CD4-positive, CD25-positive, alpha-beta regulatory T cell (primary cell): ENCODE results near the gene MTHFSD. TPM values are rescaled to one million over a fixed set of nuclear protein-coding genes. Genes with fewer than 3 reads are reported as not detected.

ENCODE experiments used
- ATAC-seq, 2 donors: fragments of 150-1000 bp; cut with Tn5 transposase; one replicate each; pipeline ENCODE4 v1.10.0; 2021; ENCODE audit warnings: low read depth in 2 of 2, moderate number of reproducible peaks in 2 of 2, moderate library complexity in 1 of 2
- DNase-seq, 3 donors: peaks; one replicate each; pipeline versions ENCODE4 v3.0.0 to v3.0.0-alpha.2; 2012 to 2022; ENCODE audit warnings: mixed read lengths in 1 of 3
- H3K27ac ChIP-seq: one replicate; pipeline ENCODE4 v1.7.0; 2013; ENCODE audit warnings: mild to moderate bottlenecking, low read length; ENCODE audit not compliant: insufficient read depth, poor library complexity, severe bottlenecking
- H3K27me3 ChIP-seq: one replicate; pipeline ENCODE4 v1.7.0; 2013; ENCODE audit warnings: low read length; ENCODE audit not compliant: control insufficient read depth, insufficient read depth
- H3K36me3 ChIP-seq: one replicate; pipeline ENCODE4 v1.7.0; 2013; ENCODE audit warnings: mild to moderate bottlenecking, low read length, moderate library complexity; ENCODE audit not compliant: control insufficient read depth, insufficient read depth
- H3K4me1 ChIP-seq: 2 replicates; pipeline ENCODE4 v1.7.0; 2013; ENCODE audit warnings: mild to moderate bottlenecking, low read length; ENCODE audit not compliant: insufficient read depth, control insufficient read depth, poor library complexity, severe bottlenecking
- H3K4me3 ChIP-seq: one replicate; pipeline ENCODE4 v1.7.0; 2013; ENCODE audit warnings: low read depth, mild to moderate bottlenecking, low read length, moderate library complexity
- H3K9me3 ChIP-seq, 2 experiments: 1 replicate in 1 of 2; 2 replicates in 1 of 2; pipeline ENCODE4 v1.7.0; 2013; ENCODE audit warnings: low read length in 2 of 2, mild to moderate bottlenecking in 1 of 2, moderate library complexity in 1 of 2; ENCODE audit not compliant: control insufficient read depth in 2 of 2
- H3K27ac Mint-ChIP-seq, 3 donors: one replicate each; pipeline ENCODE4 v1.8.0; 2020 to 2022; ENCODE audit warnings: mild to moderate bottlenecking in 3 of 3, mixed read lengths in 3 of 3, moderate library complexity in 2 of 3
- H3K27me3 Mint-ChIP-seq: one replicate; pipeline ENCODE4 v1.8.0; 2022; ENCODE audit warnings: mild to moderate bottlenecking, mixed read lengths
- H3K36me3 Mint-ChIP-seq: one replicate; pipeline ENCODE4 v1.8.0; 2020; ENCODE audit warnings: mixed read lengths
- H3K4me1 Mint-ChIP-seq, 4 donors: one replicate each; pipeline ENCODE4 v1.8.0; 2020 to 2022; ENCODE audit warnings: mixed read lengths in 4 of 4, mild to moderate bottlenecking in 1 of 4
- H3K4me3 Mint-ChIP-seq, 4 donors: one replicate each; pipeline ENCODE4 v1.8.0; 2020 to 2022; ENCODE audit warnings: mild to moderate bottlenecking in 4 of 4, mixed read lengths in 4 of 4, moderate library complexity in 3 of 4
- H3K9me3 Mint-ChIP-seq, 7 donors: one replicate each; pipeline ENCODE4 v1.8.0; 2020 to 2022; ENCODE audit warnings: mixed read lengths in 7 of 7, mild to moderate bottlenecking in 3 of 7, moderate library complexity in 2 of 7
- polyA plus RNA-seq, 4 donors: library from polyadenylated mRNA; unstranded; fragments of 300-500 nt; fragmentation: Illumina TruSeq; gene quantifications; one replicate each; pipeline ENCODE4 v1.2.3, GENCODE V29; 2021
- total RNA-seq: library from RNA; stranded (reverse); gene quantifications from one replicate; pipeline ENCODE4 v1.2.3, GENCODE V29; 2022

The MTHFSD gene
- total and polyA plus RNA-seq, 5 donors from 2014 or later: 13.4 to 19.4 (median 16.4) TPM

DNA sequence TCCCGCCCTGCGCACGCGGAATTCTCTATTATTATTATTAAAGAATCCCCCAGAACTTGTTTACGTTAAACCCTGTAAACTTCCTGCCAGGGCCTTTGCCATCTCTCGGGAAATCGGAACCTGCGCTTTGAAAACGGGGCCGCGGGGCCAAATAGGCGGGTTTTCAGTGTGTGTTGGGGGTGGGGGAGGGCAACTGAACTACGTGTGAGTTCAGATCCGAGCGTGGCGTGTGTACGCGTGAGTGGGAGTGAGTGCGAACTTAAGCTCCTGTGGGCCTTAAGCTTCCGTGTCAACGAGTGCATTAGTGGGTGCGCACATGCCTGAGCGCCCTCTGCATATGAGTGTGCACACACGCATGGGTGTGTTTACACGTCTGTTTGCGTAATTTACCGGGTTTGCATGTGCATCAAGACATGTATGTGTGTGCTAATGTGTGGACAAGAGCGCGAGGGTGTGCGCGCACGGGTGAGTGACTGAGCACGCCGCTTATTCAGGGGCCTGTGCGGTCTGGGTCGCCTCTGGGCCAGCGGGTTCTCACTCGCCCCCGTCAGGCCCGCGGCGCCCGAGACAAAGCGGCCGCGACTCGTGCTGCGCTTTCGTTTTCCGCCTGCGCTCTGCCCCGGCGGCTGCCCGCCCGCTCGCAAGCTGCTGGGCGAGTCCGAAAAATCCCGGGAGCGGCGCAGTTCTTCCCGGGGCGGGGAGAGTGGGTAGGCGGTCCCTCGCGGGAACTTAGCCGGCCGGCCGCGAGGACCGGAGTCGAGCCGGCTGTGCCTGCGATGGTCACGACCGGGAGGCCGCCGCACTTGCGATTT is 45.9 kb downstream of the MTHFSD start:
- H3K4me3 Mint-ChIP-seq: peak overlapping the region; percentile 77 to 81 (median 80)
- H3K27me3 Mint-ChIP-seq: peaks cover 63% of the 10 kb centered on the region
- peaks cover 3 to 41% (median 10%) of the 10 kb centered on the region in 4 donors for H3K4me1 Mint-ChIP-seq
- Histone ChIP-seq H3K9me3 (no peaks in the 10 kb centered on the region), H3K36me3 (no peaks in the 10 kb centered on the region), H3K27ac (no peak overlapping the region), H3K4me1 (peaks cover 24% of the 10 kb centered on the region), H3K4me3 (peak overlapping the region; percentile 38), H3K27me3 (peaks cover 22% of the 10 kb centered on the region)
- H3K9me3 Mint-ChIP-seq: peaks cover 0 to 6% (median 0%) of the 10 kb centered on the region in 7 donors
- ATAC-seq (no peak), DNase-seq (peak in 1 of 3 donors; percentile 49)
- H3K36me3 Mint-ChIP-seq: no peaks in the 10 kb centered on the region
- H3K27ac Mint-ChIP-seq: no peak overlapping the region

- H3K4me1 ChIP-seq: peaks cover 24% of the 10 kb centered on the region
- no peaks in the 10 kb centered on the region for H3K36me3 ChIP-seq
- Mint-ChIP-seq H3K27me3 (peaks cover 63% of the 10 kb centered on the region), H3K27ac (no peak overlapping the region), H3K9me3 (peaks cover 0 to 6% (median 0%) of the 10 kb centered on the region in 7 donors), H3K4me1 (peaks cover 0 to 38% (median 8%) of the 10 kb centered on the region in 4 donors), H3K4me3 (peak overlapping the region; percentile 65 to 91 (median 75)), H3K36me3 (no peaks in the 10 kb centered on the region)
- H3K27ac ChIP-seq: no peak overlapping the region
- DNase-seq (peak in 1 of 3 donors; percentile 13), ATAC-seq (no peak)
- no peaks in the 10 kb centered on the region for H3K9me3 ChIP-seq
- peaks cover 22% of the 10 kb centered on the region for H3K27me3 ChIP-seq
- H3K4me3 ChIP-seq: no peak overlapping the region
Measured at GRCh38 chr16:86508028-86508946, 46.7 kb downstream of the MTHFSD start.

DNA sequence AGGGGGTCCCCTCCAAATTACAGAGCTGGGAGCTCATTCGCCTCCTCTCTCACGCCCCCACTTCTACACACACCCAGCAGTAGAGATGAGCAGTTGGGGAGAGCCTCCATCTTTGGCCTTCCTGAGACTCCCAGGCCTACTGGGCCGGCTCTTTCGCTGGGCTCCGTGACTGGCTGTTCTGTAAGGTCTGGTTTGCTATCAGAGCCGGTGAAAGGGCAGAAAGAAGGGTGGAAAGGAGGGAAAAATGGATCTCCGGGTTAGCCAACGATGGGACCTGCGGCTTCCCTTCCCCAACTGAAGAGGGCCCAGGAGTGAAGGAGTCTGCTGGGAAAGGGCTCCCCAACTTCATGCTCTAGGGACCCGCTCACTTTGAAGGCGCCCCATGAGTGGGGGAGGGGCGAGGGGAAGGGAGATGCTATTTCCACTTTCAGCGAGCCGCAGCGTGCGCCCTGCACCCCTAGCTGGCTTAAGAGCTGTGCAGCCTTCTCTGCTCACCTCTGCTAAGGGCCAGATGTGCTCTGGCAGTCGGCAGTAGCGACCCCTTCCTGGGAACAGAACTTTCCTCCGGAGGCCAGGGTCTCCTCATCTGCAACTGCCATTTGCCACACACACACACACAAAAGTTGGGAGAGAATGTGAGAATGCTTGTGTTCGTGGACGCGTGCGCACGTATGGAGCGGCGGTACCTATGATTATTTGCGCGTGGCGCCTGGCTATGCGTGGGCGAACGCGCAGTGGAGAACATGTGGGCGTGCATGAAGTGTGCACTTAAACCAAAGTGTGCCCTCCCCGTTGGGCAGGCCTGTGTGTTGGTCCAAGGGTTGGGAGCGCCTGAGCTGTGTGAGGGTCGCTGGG is 47.6 kb downstream of the MTHFSD start:
- DNase-seq: no peak
- H3K4me3 ChIP-seq: no peak overlapping the region
- no peak for ATAC-seq
- no peak overlapping the region for H3K27ac Mint-ChIP-seq
- H3K4me1 ChIP-seq: peaks cover 24% of the 10 kb centered on the region
- peaks cover 0 to 4% (median 0%) of the 10 kb centered on the region in 7 donors for H3K9me3 Mint-ChIP-seq
- peaks cover 66% of the 10 kb centered on the region for H3K27me3 Mint-ChIP-seq
- H3K36me3 Mint-ChIP-seq: no peaks in the 10 kb centered on the region
- peaks cover 0 to 35% (median 8%) of the 10 kb centered on the region in 4 donors for H3K4me1 Mint-ChIP-seq
- H3K27ac ChIP-seq: no peak overlapping the region
- H3K36me3 ChIP-seq: no peaks in the 10 kb centered on the region
- peak overlapping the region; percentile 63 to 91 (median 69) for H3K4me3 Mint-ChIP-seq
- no peaks in the 10 kb centered on the region for H3K9me3 ChIP-seq
- H3K27me3 ChIP-seq: peaks cover 24% of the 10 kb centered on the region

GRCh38 chr16:86505899-86506864 is 48.9 kb downstream of the MTHFSD start:
- H3K27me3 Mint-ChIP-seq: peaks cover 73% of the 10 kb centered on the region
- Histone ChIP-seq H3K27ac (no peak overlapping the region), H3K36me3 (no peaks in the 10 kb centered on the region), H3K9me3 (no peaks in the 10 kb centered on the region), H3K4me1 (peaks cover 24% of the 10 kb centered on the region), H3K27me3 (peaks cover 29% of the 10 kb centered on the region), H3K4me3 (no peak overlapping the region)
- no peaks in the 10 kb centered on the region for H3K36me3 Mint-ChIP-seq
- H3K4me3 Mint-ChIP-seq: peak overlapping the region in 2 of 4 donors; percentile 32 to 84
- ATAC-seq (no peak), DNase-seq (no peak)
- peaks cover 0 to 33% (median 8%) of the 10 kb centered on the region in 4 donors for H3K4me1 Mint-ChIP-seq
- H3K9me3 Mint-ChIP-seq: peaks cover 0 to 4% (median 0%) of the 10 kb centered on the region in 7 donors
- peak overlapping the region in 1 of 3 donors; percentile 52 for H3K27ac Mint-ChIP-seq

DNA sequence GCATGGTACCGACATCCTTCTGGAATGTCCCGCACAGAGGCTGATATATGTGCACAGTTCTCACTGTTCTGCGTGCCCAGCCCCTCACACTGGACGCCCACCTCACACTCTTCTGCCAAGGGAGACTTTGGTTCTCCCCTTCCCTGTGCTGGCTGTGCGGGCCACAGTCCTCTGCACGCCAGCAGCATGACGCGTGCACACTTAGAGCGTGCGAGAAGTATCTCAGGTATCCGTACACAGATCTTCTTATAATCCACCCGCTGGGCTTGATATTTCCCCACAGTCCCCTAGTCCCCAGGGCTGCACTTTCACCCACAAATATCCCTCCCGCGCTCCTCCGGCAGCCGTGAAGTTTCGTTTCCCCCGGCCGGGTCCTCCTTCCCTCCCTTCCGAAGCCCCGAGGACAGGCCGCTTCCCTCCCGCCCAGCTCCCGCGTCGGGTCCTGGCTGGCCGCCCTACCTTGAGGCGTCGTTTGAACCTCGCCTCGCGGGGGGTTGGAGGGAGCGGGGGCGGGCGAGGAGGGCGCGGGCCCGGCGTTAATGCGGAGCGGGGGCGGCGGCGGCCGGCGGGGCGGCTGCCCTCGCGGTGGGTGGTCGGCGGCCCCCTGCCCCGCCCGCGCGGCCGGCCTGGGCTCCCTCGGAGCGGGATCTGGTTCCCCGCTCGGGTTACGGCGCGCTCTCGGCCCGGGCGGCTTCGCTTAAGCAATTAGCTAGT is 49.7 kb downstream of the MTHFSD start:
- no peaks in the 10 kb centered on the region for H3K9me3 ChIP-seq
- Mint-ChIP-seq H3K36me3 (no peaks in the 10 kb centered on the region), H3K27ac (no peak overlapping the region), H3K27me3 (peaks cover 81% of the 10 kb centered on the region), H3K9me3 (peaks cover 0 to 4% (median 0%) of the 10 kb centered on the region in 7 donors), H3K4me1 (peaks cover 0 to 31% (median 8%) of the 10 kb centered on the region in 4 donors), H3K4me3 (peak overlapping the region in 1 of 4 donors; percentile 1)
- no peak overlapping the region for H3K4me3 ChIP-seq
- ATAC-seq (no peak), DNase-seq (no peak)
- H3K27ac ChIP-seq: no peak overlapping the region
- no peaks in the 10 kb centered on the region for H3K36me3 ChIP-seq
- peaks cover 31% of the 10 kb centered on the region for H3K27me3 ChIP-seq
- peaks cover 18% of the 10 kb centered on the region for H3K4me1 ChIP-seq
